Loucy (cell line): ENCODE data around the gene FMNL2.

ENCODE experiments used
- H2AFZ ChIP-seq: fragments of 200-600 bp; sonication (generic); 2 replicates; pipeline ENCODE4 v1.6.0; 2016; ENCODE audit warnings: antibody characterized with exemption, mild to moderate bottlenecking, low read length, moderate library complexity
- H3F3A ChIP-seq: fragments of 200-600 bp; 2 replicates; pipeline ENCODE4 v1.6.0; 2016; ENCODE audit warnings: antibody characterized with exemption, low read depth, mild to moderate bottlenecking
- H3K27me3 ChIP-seq: fragments of 200-600 bp; sonication (generic); 2 replicates; pipeline ENCODE4 v1.6.1; 2014; ENCODE audit warnings: low read length, mild to moderate bottlenecking; ENCODE audit not compliant: insufficient read depth, poor library complexity, severe bottlenecking
- H3K36me3 ChIP-seq: fragments of 200-600 bp; sonication (generic); 2 replicates; pipeline ENCODE4 v1.6.1; 2016; ENCODE audit warnings: low read length; ENCODE audit not compliant: insufficient read depth
- H3K4me1 ChIP-seq: fragments of 200-600 bp; sonication (generic); 2 replicates; pipeline ENCODE4 v1.5.1; 2014; ENCODE audit warnings: low read length, mild to moderate bottlenecking; ENCODE audit not compliant: insufficient read depth, poor library complexity, severe bottlenecking
- H3K4me2 ChIP-seq: fragments of 200-600 bp; sonication (generic); 2 replicates; pipeline ENCODE4 v1.6.0; 2014; ENCODE audit warnings: antibody characterized with exemption, low read length, low read depth, mild to moderate bottlenecking; ENCODE audit not compliant: poor library complexity, severe bottlenecking
- H3K4me3 ChIP-seq: fragments of 200-600 bp; sonication (generic); 2 replicates; pipeline ENCODE4 v1.5.1; 2014; ENCODE audit warnings: low read length, mild to moderate bottlenecking, mixed read lengths; ENCODE audit not compliant: poor library complexity, severe bottlenecking
- H3K79me2 ChIP-seq: fragments of 200-600 bp; sonication (generic); 2 replicates; pipeline ENCODE4 v1.6.1; 2014; ENCODE audit warnings: low read length; ENCODE audit not compliant: insufficient read depth
- H3K9ac ChIP-seq: fragments of 200-600 bp; sonication (generic); 2 replicates; pipeline ENCODE4 v1.6.0; 2014; ENCODE audit warnings: mild to moderate bottlenecking, low read depth, low read length, moderate library complexity; ENCODE audit not compliant: poor library complexity, severe bottlenecking
- H3K9me2 ChIP-seq: fragments of 200-600 bp; sonication (generic); replicated peaks from 2 replicates; pipeline ENCODE4 v1.6.1; 2016; ENCODE audit warnings: low read depth, low read length, mixed read lengths
- H3K9me3 ChIP-seq: fragments of 200-600 bp; sonication (generic); 2 replicates; pipeline ENCODE4 v1.6.1; 2014; ENCODE audit warnings: mild to moderate bottlenecking, antibody characterized with exemption, low read length, low read depth; ENCODE audit not compliant: insufficient read depth
- H4K20me1 ChIP-seq: fragments of 200-600 bp; sonication (generic); 2 replicates; pipeline ENCODE4 v1.6.0; 2014; ENCODE audit warnings: antibody characterized with exemption, low read length, mild to moderate bottlenecking; ENCODE audit not compliant: insufficient read depth, poor library complexity, severe bottlenecking
- EZH2phosphoT487 ChIP-seq: fragments of 200-600 bp; IDR thresholded peaks from 2 replicates; pipeline ENCODE4 v1.6.1; 2018; ENCODE audit warnings: antibody characterized with exemption, mild to moderate bottlenecking, moderate library complexity, borderline replicate concordance
- TF ChIP-seq, protein P1 (sequence below): fragments of 200-600 bp; sonication (generic); conservative IDR thresholded peaks from 2 replicates; pipeline ENCODE4 v1.5.1; 2014; ENCODE audit warnings: mild to moderate bottlenecking, antibody characterized with exemption, low read length

Gene FMNL2

DNA sequence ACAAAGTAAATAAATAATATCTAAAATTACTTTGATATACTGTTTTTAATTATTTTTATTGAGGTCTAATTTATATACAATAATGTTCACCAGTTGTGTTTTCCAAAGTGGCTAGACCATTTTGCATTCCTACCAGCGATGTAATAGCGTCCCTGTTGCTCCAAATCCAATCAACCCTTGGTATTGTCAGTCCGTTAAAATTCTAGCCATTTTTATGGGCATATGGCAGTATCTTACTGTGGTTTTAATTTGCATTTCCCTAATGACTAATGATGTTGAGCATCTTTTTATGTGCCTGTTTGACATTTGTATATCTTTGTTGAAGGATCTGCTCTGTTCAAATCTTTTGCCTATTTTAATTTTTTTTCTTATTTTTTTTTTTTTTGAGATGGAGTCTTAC is 197.3 kb downstream of the FMNL2 start:
- no peaks in the 10 kb centered on the region for H3K9me3 ChIP-seq
- H3K79me2 ChIP-seq: no peaks in the 10 kb centered on the region

DNA sequence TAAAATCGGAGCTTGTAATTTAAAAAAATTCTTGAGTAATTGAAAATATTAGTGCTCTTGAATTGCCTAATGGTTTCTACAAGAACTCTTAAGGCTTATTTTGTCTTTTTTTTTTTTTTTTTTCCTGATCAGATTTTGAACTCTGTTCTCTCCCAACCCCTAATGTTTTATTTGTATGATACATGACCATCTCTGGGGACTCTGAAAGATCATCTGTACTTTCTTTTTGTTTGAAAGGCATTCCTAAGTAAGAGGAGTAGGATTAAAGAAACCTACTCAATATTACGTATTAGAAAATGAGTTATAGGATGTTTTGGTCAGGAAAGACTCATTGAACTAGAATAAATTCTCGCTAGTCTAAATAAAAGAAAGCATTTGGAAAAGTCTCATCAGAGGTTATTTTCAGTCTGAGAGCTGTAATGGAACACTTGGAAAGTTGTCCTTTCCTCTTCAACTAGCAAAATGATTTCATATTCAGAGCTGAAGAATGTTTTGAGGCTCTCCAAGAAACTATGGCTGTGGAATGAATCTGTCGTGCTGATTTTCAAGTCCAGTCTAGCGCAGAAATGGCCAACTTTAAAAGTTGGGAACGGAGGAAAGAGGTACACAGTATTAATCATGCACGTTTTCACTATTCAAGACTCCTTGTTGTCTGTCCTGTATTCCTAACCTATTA is 199.6 kb downstream of the FMNL2 start:
- Histone ChIP-seq H3K4me2 (no peak overlapping the region), H3K27me3 (no peaks in the 10 kb centered on the region), H3K9me2 (no peaks in the 10 kb centered on the region), H3K4me3 (no peak overlapping the region), H2AFZ (no peak overlapping the region), H3K9ac (no peak overlapping the region), H3F3A (no peaks in the 10 kb centered on the region), H3K79me2 (no peaks in the 10 kb centered on the region), H3K36me3 (no peaks in the 10 kb centered on the region), H3K4me1 (no peaks in the 10 kb centered on the region), H3K9me3 (no peaks in the 10 kb centered on the region), H4K20me1 (no peaks in the 10 kb centered on the region)
- no peak for TF ChIP-seq EZH2phosphoT487
- TF ChIP-seq, protein P1, sequence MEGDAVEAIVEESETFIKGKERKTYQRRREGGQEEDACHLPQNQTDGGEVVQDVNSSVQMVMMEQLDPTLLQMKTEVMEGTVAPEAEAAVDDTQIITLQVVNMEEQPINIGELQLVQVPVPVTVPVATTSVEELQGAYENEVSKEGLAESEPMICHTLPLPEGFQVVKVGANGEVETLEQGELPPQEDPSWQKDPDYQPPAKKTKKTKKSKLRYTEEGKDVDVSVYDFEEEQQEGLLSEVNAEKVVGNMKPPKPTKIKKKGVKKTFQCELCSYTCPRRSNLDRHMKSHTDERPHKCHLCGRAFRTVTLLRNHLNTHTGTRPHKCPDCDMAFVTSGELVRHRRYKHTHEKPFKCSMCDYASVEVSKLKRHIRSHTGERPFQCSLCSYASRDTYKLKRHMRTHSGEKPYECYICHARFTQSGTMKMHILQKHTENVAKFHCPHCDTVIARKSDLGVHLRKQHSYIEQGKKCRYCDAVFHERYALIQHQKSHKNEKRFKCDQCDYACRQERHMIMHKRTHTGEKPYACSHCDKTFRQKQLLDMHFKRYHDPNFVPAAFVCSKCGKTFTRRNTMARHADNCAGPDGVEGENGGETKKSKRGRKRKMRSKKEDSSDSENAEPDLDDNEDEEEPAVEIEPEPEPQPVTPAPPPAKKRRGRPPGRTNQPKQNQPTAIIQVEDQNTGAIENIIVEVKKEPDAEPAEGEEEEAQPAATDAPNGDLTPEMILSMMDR: no peak

More for the DNA sequence above, 197.3 kb downstream of the FMNL2 start:
- H3K9me2 ChIP-seq: no peaks in the 10 kb centered on the region
- no peaks in the 10 kb centered on the region for H3F3A ChIP-seq
- H4K20me1 ChIP-seq: no peaks in the 10 kb centered on the region
- no peak overlapping the region for H2AFZ ChIP-seq
- H3K4me1 ChIP-seq: no peaks in the 10 kb centered on the region
- H3K9ac ChIP-seq: no peak overlapping the region
- TF ChIP-seq EZH2phosphoT487: no peak
- TF ChIP-seq, protein P1: no peak
- H3K4me2 ChIP-seq: no peak overlapping the region
- H3K4me3 ChIP-seq: no peak overlapping the region
- no peaks in the 10 kb centered on the region for H3K27me3 ChIP-seq
- no peaks in the 10 kb centered on the region for H3K36me3 ChIP-seq

DNA sequence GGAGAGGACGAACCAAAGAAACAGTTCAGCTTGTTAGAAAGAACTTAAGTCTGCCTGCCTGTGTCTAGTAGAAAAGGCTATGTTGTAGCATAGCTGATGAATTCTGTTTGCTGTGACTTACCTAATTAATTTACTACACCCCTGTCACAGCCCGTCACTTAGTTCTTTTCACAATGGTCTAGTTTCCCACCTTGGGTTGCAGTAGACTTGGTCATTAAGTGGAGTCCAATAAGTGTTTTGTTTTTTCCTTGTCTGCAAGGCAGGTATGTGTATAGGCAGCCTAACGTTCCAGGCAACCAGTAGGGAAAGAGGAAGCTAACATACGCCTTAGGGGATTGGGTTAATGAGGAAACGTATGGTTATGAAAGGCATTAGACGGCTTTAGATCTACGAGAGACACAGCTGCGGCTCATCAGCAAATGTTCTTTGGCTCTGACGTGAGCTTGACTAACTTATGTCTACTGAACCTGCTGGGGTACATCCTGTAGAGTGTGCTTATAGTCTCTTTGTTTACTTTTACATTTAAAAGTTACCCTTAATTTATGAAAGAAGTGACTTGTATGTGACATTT is 202.2 kb downstream of the FMNL2 start:
- no peaks in the 10 kb centered on the region for H3K4me1 ChIP-seq
- H2AFZ ChIP-seq: no peak overlapping the region
- no peak overlapping the region for H3K4me3 ChIP-seq
- TF ChIP-seq, protein P1: no peak
- no peak for TF ChIP-seq EZH2phosphoT487
- no peaks in the 10 kb centered on the region for H3F3A ChIP-seq
- no peaks in the 10 kb centered on the region for H4K20me1 ChIP-seq
- no peaks in the 10 kb centered on the region for H3K9me2 ChIP-seq
- no peaks in the 10 kb centered on the region for H3K9me3 ChIP-seq
- H3K36me3 ChIP-seq: no peaks in the 10 kb centered on the region
- H3K79me2 ChIP-seq: no peaks in the 10 kb centered on the region
- no peaks in the 10 kb centered on the region for H3K27me3 ChIP-seq
- H3K4me2 ChIP-seq: no peak overlapping the region
- no peak overlapping the region for H3K9ac ChIP-seq
